Endodermal cell (in vitro differentiated cells): Measurements from ENCODE around the gene LAS1L. TPM values are rescaled to one million over a fixed set of nuclear protein-coding genes. Genes with fewer than 3 reads are reported as not detected.
"Not testable (repeated sequence)": the region's sequence is repeated elsewhere in the genome, so short reads cannot be mapped to it uniquely, and the experiment has no call there.

Source experiments
- DNase-seq: peaks from one replicate; pipeline ENCODE4 v3.0.0-alpha.2; 2017
- H3K27ac ChIP-seq: 2 replicates; pipeline ENCODE4 v1.5.1; 2013; ENCODE audit warnings: mild to moderate bottlenecking, low read depth, low read length, moderate library complexity
- H3K27me3 ChIP-seq: 2 replicates; pipeline ENCODE4 v1.6.1; 2013; ENCODE audit warnings: mild to moderate bottlenecking, low read length, moderate library complexity; ENCODE audit not compliant: insufficient read depth, control insufficient read depth, poor library complexity, severe bottlenecking
- H3K36me3 ChIP-seq: 2 replicates; pipeline ENCODE4 v1.7.0; 2013; ENCODE audit warnings: mild to moderate bottlenecking, low read length, moderate library complexity; ENCODE audit not compliant: control insufficient read depth, insufficient read depth
- H3K4me1 ChIP-seq: one replicate; pipeline ENCODE4 v1.7.0; 2013; ENCODE audit warnings: low read length; ENCODE audit not compliant: control insufficient read depth, insufficient read depth
- H3K4me3 ChIP-seq: 2 replicates; pipeline ENCODE4 v1.5.1; 2013; ENCODE audit warnings: mild to moderate bottlenecking, low read length, moderate library complexity
- H3K9ac ChIP-seq: 2 replicates; pipeline ENCODE4 v1.6.1; 2013; ENCODE audit warnings: mild to moderate bottlenecking, low read length, moderate library complexity; ENCODE audit not compliant: poor library complexity, severe bottlenecking; ENCODE audit errors: extremely low read depth
- H3K9me3 ChIP-seq: 2 replicates; pipeline ENCODE4 v1.6.1; 2013; ENCODE audit warnings: mild to moderate bottlenecking, low read length, moderate library complexity; ENCODE audit not compliant: control insufficient read depth
- H3K27ac Mint-ChIP-seq: 2 replicates; pipeline ENCODE4 v1.8.0; 2020; ENCODE audit warnings: mixed read lengths
- H3K27me3 Mint-ChIP-seq: 2 replicates; pipeline ENCODE4 v1.8.0; 2021; ENCODE audit warnings: mild to moderate bottlenecking, mixed read lengths; ENCODE audit not compliant: insufficient read depth
- H3K36me3 Mint-ChIP-seq: 2 replicates; pipeline ENCODE4 v1.8.0; 2020; ENCODE audit warnings: low read depth, mixed read lengths
- H3K4me1 Mint-ChIP-seq: 2 replicates; pipeline ENCODE4 v1.8.0; 2020; ENCODE audit warnings: mixed read lengths
- H3K4me3 Mint-ChIP-seq: 2 replicates; pipeline ENCODE4 v1.8.0; 2020; ENCODE audit warnings: mild to moderate bottlenecking, moderate library complexity, mixed read lengths
- H3K9me3 Mint-ChIP-seq: 2 replicates; pipeline ENCODE4 v1.8.0; 2020; ENCODE audit warnings: mild to moderate bottlenecking, mixed read lengths
- CTCF ChIP-seq: fragments of 200-600 bp; sonication (generic); conservative IDR thresholded peaks from 2 replicates; pipeline ENCODE4 v1.5.0; 2021; ENCODE audit warnings: antibody characterized with exemption, mild to moderate bottlenecking
- WGBS, 2 experiments: methylation state at CpG; one replicate each; pipeline versions ENCODE4 v1.1.5 to v1.1.7; 2013; ENCODE audit warnings: missing lambda C conversion rate in 2 of 2, mixed read lengths in 1 of 2; ENCODE audit not compliant: insufficient coverage in 1 of 2, insufficient read length in 1 of 2; 5-methylcytosine and 5-hydroxymethylcytosine counted together
- total RNA-seq, 2 donors: library from RNA; stranded (reverse); fragmentation: NEBNext Ultra II Directional in 1 of 2; extraction: Animal tissue kit (Norgen Biotek cat#: 25700) in 1 of 2; gene quantifications; 2 replicates in 1 of 2; 3 replicates in 1 of 2; pipeline ENCODE4 v1.2.1, GENCODE V29; 2021

Gene LAS1L
- total RNA-seq, 2 donors from 2014 or later = 55.0 to 56.2 TPM

- no peak overlapping the region for H3K27ac ChIP-seq
- H3K9me3 Mint-ChIP-seq = peaks cover 57% of the 10 kb centered on the region
- H3K27ac Mint-ChIP-seq = no peak overlapping the region
- no peaks in the 10 kb centered on the region for H3K4me1 ChIP-seq
- H3K4me3 Mint-ChIP-seq = no peak overlapping the region
- H3K4me3 ChIP-seq = no peak overlapping the region
- WGBS, 2 experiments = 81% methylated on average over 3 of the region's 3 CpGs; no CpG with 5 or more reads in 1 of the 2 experiments
- no peaks in the 10 kb centered on the region for H3K27me3 Mint-ChIP-seq
- H3K9me3 ChIP-seq = no peaks in the 10 kb centered on the region
- H3K27me3 ChIP-seq = no peaks in the 10 kb centered on the region
- H3K36me3 Mint-ChIP-seq = no peaks in the 10 kb centered on the region
- H3K9ac ChIP-seq = no peak overlapping the region
- no peak for TF ChIP-seq CTCF
- no peaks in the 10 kb centered on the region for H3K4me1 Mint-ChIP-seq
- DNase-seq = no peak
- no peaks in the 10 kb centered on the region for H3K36me3 ChIP-seq
These were observed 40.4 kb upstream of the LAS1L start for GRCh38 chrX:65575022-65575421.

- peaks cover 59% of the 10 kb centered on the region for H3K9me3 Mint-ChIP-seq
- H3K4me3 ChIP-seq = no peak overlapping the region
- H3K36me3 ChIP-seq = no peaks in the 10 kb centered on the region
- no peaks in the 10 kb centered on the region for H3K4me1 ChIP-seq
- no CpG with 5 or more reads among the region's 2 CpGs for WGBS, 2 experiments
- H3K4me1 Mint-ChIP-seq = no peaks in the 10 kb centered on the region
- H3K27me3 Mint-ChIP-seq = no peaks in the 10 kb centered on the region
- no peak overlapping the region for H3K27ac Mint-ChIP-seq
- no peak for DNase-seq
- no peak for TF ChIP-seq CTCF
- H3K9ac ChIP-seq = no peak overlapping the region
- no peaks in the 10 kb centered on the region for H3K9me3 ChIP-seq
- no peak overlapping the region for H3K4me3 Mint-ChIP-seq
- no peak overlapping the region for H3K27ac ChIP-seq
- H3K27me3 ChIP-seq = no peaks in the 10 kb centered on the region
- no peaks in the 10 kb centered on the region for H3K36me3 Mint-ChIP-seq
These were observed 39.8 kb upstream of the LAS1L start for GRCh38 chrX:65574356-65574755.

GRCh38 chrX:65572971-65573370, 38.4 kb upstream of the LAS1L start:
- H3K4me1 ChIP-seq = no peaks in the 10 kb centered on the region
- no peaks in the 10 kb centered on the region for H3K4me1 Mint-ChIP-seq
- H3K9me3 ChIP-seq = no peaks in the 10 kb centered on the region
- H3K27ac ChIP-seq = no peak overlapping the region
- no peaks in the 10 kb centered on the region for H3K36me3 Mint-ChIP-seq
- H3K27me3 ChIP-seq = no peaks in the 10 kb centered on the region
- H3K4me3 Mint-ChIP-seq = no peak overlapping the region
- H3K4me3 ChIP-seq = no peak overlapping the region
- peaks cover 62% of the 10 kb centered on the region for H3K9me3 Mint-ChIP-seq
- H3K9ac ChIP-seq = no peak overlapping the region
- WGBS, 2 experiments = 97 to 100% methylated on average over 3 to 4 of the region's 4 CpGs
- DNase-seq = no peak
- no peaks in the 10 kb centered on the region for H3K27me3 Mint-ChIP-seq
- no peak for TF ChIP-seq CTCF
- no peaks in the 10 kb centered on the region for H3K36me3 ChIP-seq
- H3K27ac Mint-ChIP-seq = no peak overlapping the region

- not testable (repeated sequence) for DNase-seq, H3K4me3 ChIP-seq, H3K27ac ChIP-seq, H3K9me3 ChIP-seq, H3K27me3 ChIP-seq, H3K36me3 ChIP-seq, H3K36me3 Mint-ChIP-seq, H3K4me3 Mint-ChIP-seq, H3K9ac ChIP-seq, H3K27ac Mint-ChIP-seq, H3K4me1 ChIP-seq, H3K4me1 Mint-ChIP-seq
- Mint-ChIP-seq H3K27me3 (peaks cover 15% of the 10 kb centered on the region), H3K9me3 (peaks cover 75% of the 10 kb centered on the region)
- no CpG with 5 or more reads among the region's 1 CpG for WGBS, 2 experiments
These were observed 28.3 kb upstream of the LAS1L start for GRCh38 chrX:65562850-65563249.
